HG02973 (cell line): ENCODE measurements around the gene IGFBP1.
"Not testable (repeated sequence)": the region's sequence is repeated elsewhere in the genome, so short reads cannot be mapped to it uniquely, and the experiment has no call there.

Source experiments
- ATAC-seq: cut with Tn5 transposase; IDR thresholded peaks from one replicate; pipeline ENCODE4 v1.9.1; 2021; ENCODE audit warnings: moderate library complexity; ENCODE audit not compliant: unreplicated experiment

The IGFBP1 gene

GRCh38 chr7:45888185-45888992 lies at the start of gene IGFBP1:
TSS of gene IGFBP1 (plus strand) at chr7:45888488. CDS start at chr7:45888653, 165 bp downstream.
- no peak for ATAC-seq

DNA sequence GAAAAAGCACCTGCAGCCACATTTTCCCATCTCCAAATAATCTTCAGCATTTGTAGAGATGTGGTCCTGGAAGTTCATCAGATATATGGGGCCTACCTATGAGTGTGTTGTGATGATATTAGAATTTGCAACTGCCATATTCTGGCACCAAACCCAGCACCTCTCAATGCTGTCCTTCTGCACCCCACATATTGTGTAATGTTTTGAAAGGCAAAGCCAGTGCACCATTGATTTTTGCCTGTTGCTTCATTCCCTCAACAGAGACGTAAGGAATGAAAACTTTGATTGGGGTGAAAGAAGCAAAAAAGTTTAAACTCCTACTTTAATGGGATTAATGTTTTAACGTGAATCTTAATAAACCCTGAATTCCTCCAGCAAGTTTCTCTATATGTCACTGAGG lies 49.4 kb upstream of the IGFBP1 start:
- ATAC-seq = not testable (repeated sequence)

DNA sequence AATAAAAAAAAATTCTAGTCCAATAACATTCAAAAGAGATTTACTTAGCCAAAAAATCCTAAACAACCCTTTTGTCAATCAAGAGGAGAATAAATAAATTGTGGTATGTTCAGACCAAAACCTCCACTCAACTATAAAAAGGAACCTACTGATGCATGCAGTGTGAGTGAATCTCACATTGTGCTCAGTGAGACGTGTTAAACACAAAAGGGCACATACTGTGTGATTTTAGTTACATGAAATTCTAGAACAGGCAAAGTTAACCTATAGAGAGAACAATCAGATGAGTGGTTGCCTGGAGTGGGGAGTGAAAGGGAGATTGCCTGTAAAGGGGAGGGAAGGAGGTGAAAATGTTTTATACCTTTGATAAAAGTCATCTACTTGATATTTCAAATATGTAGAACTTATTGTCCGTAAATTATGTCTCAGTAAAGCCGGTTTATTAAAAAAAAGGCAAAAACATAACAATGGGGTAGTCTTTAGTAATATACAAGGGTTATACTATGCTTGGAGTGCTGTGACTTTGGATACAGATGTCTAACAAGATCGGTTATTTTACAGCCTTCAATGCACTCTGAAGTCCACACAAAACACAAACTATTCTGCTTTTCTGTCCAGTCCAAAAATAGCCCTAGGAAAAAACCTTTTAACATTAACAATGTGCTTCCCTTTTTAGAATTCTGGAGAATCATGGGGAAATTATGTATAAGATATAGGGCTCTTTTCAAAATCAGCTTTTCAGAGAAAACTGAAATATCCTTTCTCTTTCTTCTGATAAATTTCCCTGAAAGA lies 46.2 kb upstream of the IGFBP1 start:
- not testable (repeated sequence) for ATAC-seq

- ATAC-seq = not testable (repeated sequence)
These were observed 41.8 kb upstream of the IGFBP1 start for GRCh38 chr7:45846536-45846935.

GRCh38 chr7:45848734-45849133 lies 39.6 kb upstream of the IGFBP1 start:
- not testable (repeated sequence) for ATAC-seq

DNA sequence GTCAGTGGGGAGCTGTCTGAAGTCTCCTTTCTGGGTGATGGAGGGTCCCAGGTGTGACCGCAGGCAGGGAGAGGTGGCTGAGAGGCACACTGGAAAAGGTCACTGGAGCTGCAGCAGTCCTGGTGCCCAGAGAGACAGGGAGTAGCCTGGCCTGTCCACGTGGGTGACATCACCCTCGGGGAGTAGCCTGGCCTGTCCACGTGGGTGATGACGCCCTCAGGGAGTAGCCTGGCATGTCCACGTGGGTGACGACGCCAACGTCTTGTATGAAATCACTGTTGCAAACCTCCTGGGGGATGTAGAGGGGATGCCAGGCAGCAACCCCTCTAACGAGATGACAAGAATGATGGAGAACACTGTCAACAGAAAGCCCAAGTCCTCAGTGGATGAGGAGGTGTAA lies 35.3 kb upstream of the IGFBP1 start:
- ATAC-seq = not testable (repeated sequence)

- not testable (repeated sequence) for ATAC-seq
These were observed 34.8 kb upstream of the IGFBP1 start for GRCh38 chr7:45853491-45853890.

DNA sequence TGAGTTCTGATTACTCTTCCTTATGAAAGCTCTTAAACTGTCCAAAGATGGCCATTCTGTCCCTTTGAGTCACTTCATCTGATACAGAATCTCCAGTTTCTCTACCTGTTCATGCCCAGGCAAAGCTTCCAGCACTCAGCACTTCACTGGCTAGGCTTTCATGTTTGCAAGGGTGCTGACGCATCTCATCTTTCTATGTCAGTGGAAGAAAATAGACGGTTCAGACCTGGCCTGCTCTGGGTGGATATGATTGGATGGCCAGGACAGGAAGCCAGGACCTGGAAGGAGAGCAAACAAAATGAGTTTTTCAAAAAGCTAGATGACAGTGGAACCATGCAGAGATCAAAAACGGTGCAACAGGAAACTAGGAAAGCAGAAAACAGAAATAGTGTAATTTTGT lies 32.6 kb upstream of the IGFBP1 start:
- not testable (repeated sequence) for ATAC-seq

DNA sequence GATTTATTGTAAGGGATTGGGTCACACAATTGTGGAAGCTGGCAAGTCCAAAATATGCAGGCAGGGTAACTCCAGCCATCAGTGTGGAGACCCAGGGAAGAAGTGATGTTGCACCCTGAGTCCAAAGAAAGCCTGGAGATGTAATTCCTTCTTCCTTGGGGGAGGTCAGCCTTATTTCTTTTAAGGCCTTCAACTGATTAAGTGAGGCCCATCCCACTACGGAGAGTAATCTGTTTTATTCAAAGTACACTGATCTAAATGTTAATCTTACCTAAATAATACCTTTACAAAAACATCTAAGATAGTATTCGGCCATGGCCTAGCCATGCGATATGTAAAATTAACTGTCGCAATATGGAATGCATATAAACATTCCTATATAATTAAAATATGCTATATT lies 31.4 kb upstream of the IGFBP1 start:
- ATAC-seq = not testable (repeated sequence)

GRCh38 chr7:45863715-45864114 lies 24.6 kb upstream of the IGFBP1 start:
- no peak for ATAC-seq

GRCh38 chr7:45865594-45866410 lies 22.5 kb upstream of the IGFBP1 start:
- ATAC-seq = no peak

GRCh38 chr7:45867471-45867870 lies 20.8 kb upstream of the IGFBP1 start:
- ATAC-seq = no peak

- ATAC-seq = no peak
These were observed 18.9 kb upstream of the IGFBP1 start for GRCh38 chr7:45869426-45869825.

DNA sequence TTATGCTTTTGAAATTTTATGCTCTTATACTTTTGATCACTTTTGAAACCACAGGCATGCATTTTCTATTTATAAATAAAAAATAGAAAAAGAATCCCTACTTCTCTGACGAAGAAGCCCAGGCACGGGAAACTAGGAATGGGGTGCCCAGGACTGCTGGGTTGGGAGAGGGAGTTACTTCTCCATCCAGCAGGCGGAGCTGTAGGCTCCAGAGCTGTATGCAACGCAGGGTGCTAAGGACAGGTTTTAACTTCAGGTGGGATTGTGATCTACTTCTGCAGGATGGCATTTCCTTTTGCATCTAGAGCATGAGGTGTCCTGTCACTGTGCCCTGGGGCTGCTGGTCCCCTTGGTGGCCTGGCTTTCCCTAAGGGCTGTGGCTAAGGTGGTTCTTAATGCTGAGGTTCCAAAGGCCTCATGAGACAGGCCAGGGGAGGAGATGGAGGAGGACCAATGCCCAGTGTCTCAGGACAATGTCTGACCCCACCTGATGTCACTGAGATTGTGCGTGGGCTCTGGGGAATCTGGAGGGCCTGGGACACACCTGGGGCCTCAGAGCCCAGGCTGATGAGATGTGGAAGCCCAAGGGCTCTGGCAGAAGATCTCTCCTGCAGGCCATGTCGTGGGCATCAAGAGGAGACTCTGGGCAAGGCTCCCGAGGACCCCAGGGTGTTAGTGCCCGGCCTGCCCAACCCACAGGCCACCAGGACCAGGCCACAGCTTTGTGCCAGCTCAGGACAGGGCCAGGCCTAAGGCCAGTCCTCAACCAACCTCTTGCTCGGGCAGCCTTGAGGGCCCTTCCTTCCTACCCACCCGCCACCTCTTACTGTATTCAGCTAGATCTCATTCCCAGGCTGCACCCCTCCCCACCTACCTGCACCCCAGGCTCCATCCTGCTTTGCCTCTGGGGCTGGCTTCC lies 15.9 kb upstream of the IGFBP1 start:
- no peak for ATAC-seq

GRCh38 chr7:45873035-45873354 lies 15.3 kb upstream of the IGFBP1 start, which contains the start of gene CCDC201:
TSS of gene CCDC201 (minus strand) at chr7:45873082. CDS start at chr7:45873007, 75 bp downstream.
- no peak for ATAC-seq

DNA sequence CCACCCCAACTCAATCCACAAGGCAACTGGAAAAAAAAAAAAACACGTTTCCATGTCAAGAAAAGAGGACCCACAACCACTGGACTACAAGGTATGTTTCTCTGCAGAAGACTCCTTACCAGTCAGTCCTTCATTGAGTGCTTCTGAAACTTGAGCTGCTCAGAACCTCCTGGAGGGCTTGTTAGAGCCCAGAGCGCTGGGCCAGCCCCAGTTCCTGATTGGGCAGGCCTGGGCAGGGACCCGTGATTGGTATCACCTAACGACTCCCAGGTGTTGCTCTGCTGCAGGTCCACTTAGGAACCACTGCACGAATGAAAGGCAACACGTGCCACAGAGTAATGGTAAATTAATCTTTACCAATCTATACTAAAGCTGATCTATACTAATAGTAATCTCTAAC lies 14.9 kb upstream of the IGFBP1 start:
- ATAC-seq = no peak

DNA sequence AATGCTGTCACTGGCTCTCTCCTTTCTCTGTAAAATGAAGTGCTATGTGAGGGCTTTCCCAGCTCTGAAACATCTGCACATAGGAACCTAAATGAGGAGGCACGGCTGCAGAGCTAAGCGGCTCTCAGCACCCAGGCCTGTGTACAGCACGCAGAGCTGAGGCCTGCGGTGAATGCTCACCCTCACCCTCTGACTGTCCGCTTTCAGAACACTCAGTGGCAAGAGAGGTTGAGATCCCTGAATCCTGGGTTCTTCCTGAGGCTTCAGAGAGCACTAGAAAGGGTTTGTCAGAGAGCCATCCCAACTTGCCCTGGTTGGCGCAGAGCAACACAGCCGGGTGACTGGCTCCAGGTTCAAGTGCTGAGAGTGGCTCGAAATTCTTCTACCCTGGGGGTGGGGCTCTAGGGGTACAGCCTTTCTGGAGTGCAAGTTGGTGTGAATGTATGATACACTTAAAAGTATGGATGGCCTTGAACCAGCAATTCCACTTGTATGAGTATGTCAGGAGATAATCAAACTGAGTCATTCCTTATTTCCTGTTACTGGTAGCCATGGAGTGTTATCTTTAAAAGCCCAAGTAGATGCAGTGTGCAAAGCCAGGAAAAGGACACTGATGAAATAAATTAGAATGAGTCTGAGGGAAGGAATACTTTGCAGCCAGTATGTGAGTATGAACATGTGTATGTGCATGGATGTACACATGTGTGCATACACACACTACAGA lies 13.7 kb upstream of the IGFBP1 start:
- ATAC-seq = no peak

DNA sequence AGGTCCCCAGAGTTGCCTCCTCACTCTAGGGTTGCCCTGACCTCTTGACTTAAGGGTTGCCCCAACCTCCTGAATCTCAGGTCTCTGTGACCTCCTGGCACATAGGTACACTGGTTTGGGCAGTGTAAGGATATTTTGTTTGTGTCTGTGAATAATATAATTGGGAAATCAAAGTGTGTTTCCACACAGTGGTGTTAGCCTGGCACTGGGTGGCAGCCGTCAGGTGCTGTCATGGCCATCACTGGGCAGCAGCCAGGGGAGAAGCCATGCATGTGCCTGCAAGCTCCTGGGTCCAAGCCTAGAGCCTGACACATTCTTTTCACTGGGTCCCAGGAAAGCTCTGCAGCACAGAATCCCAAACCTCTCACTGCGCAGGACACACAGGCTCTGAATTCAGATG lies 11.8 kb upstream of the IGFBP1 start:
- no peak for ATAC-seq

DNA sequence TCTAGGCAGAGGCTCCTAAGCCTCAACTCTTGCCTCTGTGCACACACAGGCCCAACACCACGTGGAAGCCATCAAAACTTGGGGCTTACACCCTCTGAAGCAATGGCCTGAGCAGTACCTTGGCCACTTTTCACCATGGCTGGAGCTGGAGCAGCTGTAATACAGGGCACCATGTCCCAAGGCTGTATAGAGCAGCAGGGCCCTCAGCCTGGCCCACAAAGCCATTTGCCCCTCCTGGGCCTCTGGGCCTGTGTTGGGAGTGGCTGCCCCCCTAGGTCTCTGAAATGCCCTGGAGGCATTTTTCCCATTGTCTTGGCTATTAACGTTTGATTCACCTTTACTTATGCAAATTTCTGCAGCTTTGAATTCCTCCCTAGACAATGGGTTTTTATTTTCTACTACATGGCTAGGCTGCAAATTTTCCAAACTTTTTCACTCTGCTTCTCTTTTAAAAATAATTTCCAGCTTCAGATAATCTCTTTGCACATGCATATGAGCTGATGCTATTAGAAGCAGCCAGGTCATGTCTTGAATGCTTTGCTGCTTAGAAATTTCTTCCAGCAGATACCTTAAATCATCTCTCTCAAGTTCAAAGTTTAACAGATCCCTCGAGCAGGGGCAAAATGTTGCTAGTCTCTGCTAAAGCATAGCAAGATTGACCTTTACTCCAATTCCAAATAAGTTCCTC lies 9.7 kb upstream of the IGFBP1 start:
- ATAC-seq = no peak
